COR-L47 (cell line): ENCODE data around the gene PRR5L.
A peak's percentile ranks its signal among the peaks of the same experiment; 100 is the strongest.

ENCODE experiments used
- DNase-seq: peaks from one replicate; lab custom pipeline; 2025; lab: John Stamatoyannopoulos, UW

PRR5L gene

GRCh38 chr11:36295926-36296325, at the start of gene PRR5L:
PRR5L (plus strand) TSS chr11:36296288; CDS start chr11:36401122, 104,834 bp downstream.
- DNase-seq = no peak

GRCh38 chr11:36247493-36247892, 48.6 kb upstream of the PRR5L start:
- DNase-seq = no peak

GRCh38 chr11:36248436-36248835, 47.7 kb upstream of the PRR5L start:
- no peak for DNase-seq

GRCh38 chr11:36249246-36249645, 46.8 kb upstream of the PRR5L start:
- no peak for DNase-seq

- no peak for DNase-seq
Observed at GRCh38 chr11:36251823-36252222, 44.3 kb upstream of the PRR5L start.

GRCh38 chr11:36253238-36253637, 42.9 kb upstream of the PRR5L start:
- peak; percentile 49 for DNase-seq

GRCh38 chr11:36254713-36255112, 41.4 kb upstream of the PRR5L start:
- DNase-seq = no peak

GRCh38 chr11:36257351-36257750, 38.7 kb upstream of the PRR5L start:
- no peak for DNase-seq

- DNase-seq = peak; percentile 67
Observed at GRCh38 chr11:36258730-36259360, 37.2 kb upstream of the PRR5L start.

GRCh38 chr11:36261094-36261493, 35.0 kb upstream of the PRR5L start:
- no peak for DNase-seq

- no peak for DNase-seq
Observed at GRCh38 chr11:36264011-36264972, 31.8 kb upstream of the PRR5L start.

- no peak for DNase-seq
Observed at GRCh38 chr11:36264973-36265344, 31.1 kb upstream of the PRR5L start.

- peak; percentile 61 for DNase-seq
Observed at GRCh38 chr11:36265793-36266628, 30.1 kb upstream of the PRR5L start.

- no peak for DNase-seq
Observed at GRCh38 chr11:36266767-36267166, 29.3 kb upstream of the PRR5L start.

- no peak for DNase-seq
Observed at GRCh38 chr11:36268337-36268985, 27.6 kb upstream of the PRR5L start.

GRCh38 chr11:36270701-36271100, 25.4 kb upstream of the PRR5L start:
- no peak for DNase-seq

GRCh38 chr11:36271794-36272407, 24.2 kb upstream of the PRR5L start:
- no peak for DNase-seq

- DNase-seq = peak; percentile 74
Observed at GRCh38 chr11:36273110-36273509, 23.0 kb upstream of the PRR5L start.

GRCh38 chr11:36274414-36274813, 21.7 kb upstream of the PRR5L start:
- DNase-seq = no peak

- no peak for DNase-seq
Observed at GRCh38 chr11:36278531-36279282, 17.4 kb upstream of the PRR5L start.

GRCh38 chr11:36280531-36280930, 15.6 kb upstream of the PRR5L start:
- DNase-seq = no peak
